Endothelial cell of umbilical vein (primary cell): ENCODE measurements around the gene NOX5. TPM values are rescaled to one million over a fixed set of nuclear protein-coding genes. Genes with fewer than 3 reads are reported as not detected.

Source experiments
- BruUV-seq: library from RNA; stranded (reverse); fragments of 400-500 nt; replicated peaks from 2 replicates; lab custom pipeline; 2021; lab: Mats Ljungman, UMichigan
- CTCF ChIA-PET: fragments of 300-600, 350-600 bp; sonication (Branson Sonifier 250); formaldehyde crosslinking; loops from one replicate; lab custom pipeline; 2021; ENCODE audit warnings: antibody characterized with exemption, inconsistent platforms; lab: Charles Lee
- POLR2A ChIA-PET: fragments of 300-600, 350-600 bp; sonication (Branson Sonifier 250); formaldehyde crosslinking; loops from one replicate; lab custom pipeline; 2021; ENCODE audit warnings: antibody characterized with exemption, inconsistent platforms; lab: Charles Lee
- DNase-seq: peaks from one replicate; pipeline ENCODE4 v3.0.0-alpha.2; 2011; ENCODE audit warnings: low read depth, low spot score
- FAIRE-seq: peaks from 2 replicates; lab custom pipeline; 2011; peaks lifted over from hg19 to GRCh38; lab: Jason Lieb, UNC
- H2AFZ ChIP-seq: 2 replicates; pipeline ENCODE4 v1.6.0; 2012; ENCODE audit warnings: low read depth, low read length, control low read depth, inconsistent platforms
- H3K27ac ChIP-seq: 2 replicates; pipeline ENCODE4 v1.5.1; 2011; ENCODE audit warnings: low read depth, mild to moderate bottlenecking, control low read depth, low read length, moderate library complexity; ENCODE audit not compliant: insufficient read depth
- H3K27me3 ChIP-seq, 2 experiments: 2 replicates each; pipeline versions ENCODE4 v1.6.0 to v1.6.1; 2011; ENCODE audit warnings: low read length in 2 of 2, mixed read lengths in 1 of 2; ENCODE audit not compliant: control insufficient read depth in 2 of 2, insufficient read depth in 2 of 2
- H3K36me3 ChIP-seq, 2 experiments: 2 replicates in 1 of 2; 3 replicates in 1 of 2; pipeline ENCODE4 v1.5.1; 2011; ENCODE audit warnings: low read length in 2 of 2, mild to moderate bottlenecking in 1 of 2, moderate library complexity in 1 of 2; ENCODE audit not compliant: control insufficient read depth in 2 of 2, insufficient read depth in 2 of 2; ENCODE audit errors: extremely low read depth in 1 of 2
- H3K4me1 ChIP-seq: 3 replicates; pipeline ENCODE4 v1.5.1; 2011; ENCODE audit warnings: mild to moderate bottlenecking, low read length; ENCODE audit not compliant: control insufficient read depth, insufficient read depth; ENCODE audit errors: extremely low read depth
- H3K4me2 ChIP-seq: 2 replicates; pipeline ENCODE4 v1.6.1; 2011; ENCODE audit warnings: low read length, control low read depth, mixed read lengths; ENCODE audit not compliant: insufficient read depth
- H3K4me3 ChIP-seq, 3 experiments: fragments of 200-600 bp in 1 of 3; sonication (generic), shearing (Covaris generic) in 1 of 3; replicated peaks in 1 of 3; 2 replicates each; pipeline ENCODE4 v1.5.1; 2011 to 2016; ENCODE audit warnings: control low read depth in 3 of 3, low read length in 3 of 3, mild to moderate bottlenecking in 2 of 3, inconsistent platforms in 1 of 3, low read depth in 1 of 3, moderate library complexity in 1 of 3; ENCODE audit not compliant: insufficient read depth in 1 of 3
- H3K79me2 ChIP-seq: 2 replicates; pipeline ENCODE4 v1.6.0; 2012; ENCODE audit warnings: low read length, inconsistent platforms; ENCODE audit not compliant: control insufficient read depth, insufficient read depth
- H3K9ac ChIP-seq: replicated peaks from 2 replicates; pipeline ENCODE3; 2011; ENCODE audit warnings: low read length, control low read depth; ENCODE audit not compliant: insufficient read depth; ENCODE audit errors: extremely low read depth
- H3K9me1 ChIP-seq: replicated peaks from 3 replicates; pipeline ENCODE4 v1.6.0; 2011; ENCODE audit warnings: mild to moderate bottlenecking, low read length; ENCODE audit not compliant: control insufficient read depth, insufficient read depth; ENCODE audit errors: extremely low read depth
- H3K9me3 ChIP-seq: replicated peaks from 2 replicates; pipeline ENCODE4 v1.5.1; 2012; ENCODE audit warnings: low read length, inconsistent platforms; ENCODE audit not compliant: control insufficient read depth, insufficient read depth
- H4K20me1 ChIP-seq: replicated peaks from 2 replicates; pipeline ENCODE3; 2011; ENCODE audit warnings: mild to moderate bottlenecking, low read length; ENCODE audit not compliant: control insufficient read depth, insufficient read depth; ENCODE audit errors: extremely low read depth
- EZH2 ChIP-seq: IDR thresholded peaks from 2 replicates; pipeline ENCODE4 v1.6.1; 2012; ENCODE audit warnings: borderline replicate concordance, low read depth, mild to moderate bottlenecking, moderate library complexity, low read length, inconsistent platforms; ENCODE audit not compliant: severe bottlenecking
- FOS ChIP-seq: IDR thresholded peaks from 2 replicates; pipeline ENCODE4 v1.6.1; 2011; ENCODE audit warnings: mild to moderate bottlenecking, low read length, moderate library complexity, borderline replicate concordance; ENCODE audit not compliant: insufficient read depth
- GATA2 ChIP-seq: IDR thresholded peaks from 2 replicates; pipeline ENCODE4 v1.7.0; 2011; ENCODE audit warnings: low read depth, mild to moderate bottlenecking, moderate library complexity, mixed read lengths, low read length; ENCODE audit not compliant: insufficient read length, insufficient read depth
- JUN ChIP-seq: IDR thresholded peaks from 2 replicates; pipeline ENCODE4 v1.6.1; 2011; ENCODE audit warnings: borderline replicate concordance, low read depth; ENCODE audit not compliant: insufficient read length, insufficient read depth
- MYC ChIP-seq: IDR thresholded peaks from one replicate; pipeline ENCODE4 v1.6.1; 2011; ENCODE audit warnings: mild to moderate bottlenecking, low read depth, low read length
- POLR2A ChIP-seq: IDR thresholded peaks from 2 replicates; pipeline ENCODE4 v1.6.1; 2012; ENCODE audit warnings: low read depth, mild to moderate bottlenecking, control low read depth, low read length
- POLR2AphosphoS5 ChIP-seq: IDR thresholded peaks from 2 replicates; pipeline ENCODE4 v1.6.1; 2012; ENCODE audit warnings: low read depth, mild to moderate bottlenecking, control low read depth, low read length, moderate library complexity; ENCODE audit not compliant: insufficient read depth
- dilution Hi-C: fragments of 300-500 bp; cut with MboI; formaldehyde crosslinking; loops from one replicate; pipeline ENCODE4 v1.15.0; 2019; ENCODE audit warnings: low sequenced_read_pairs; ENCODE audit not compliant: extremely low pct_ligation_motif_present
- intact Hi-C: fragments of 100-400 bp; cut with micrococcal nuclease; formaldehyde crosslinking; loops from one replicate; pipeline ENCODE4 v1.10.0; 2022
- polyA plus RNA-seq, 4 experiments: library from polyadenylated mRNA; depleted of rRNA in 3 of 4; stranded (reverse) in 3 of 4; unstranded in 1 of 4; fragments of >200 nt; gene quantifications; 2 replicates each; pipeline versions ENCODE4 v1.2.1 to v1.2.3, GENCODE V29; 2011 to 2012; ENCODE audit warnings: missing spikeins in 1 of 4
- total RNA-seq: library from RNA; stranded (reverse); gene quantifications from 2 replicates; pipeline ENCODE4 v1.2.3, GENCODE V29; 2021
- TF ChIP-seq, protein P1 (sequence below): IDR thresholded peaks from 2 replicates; pipeline ENCODE4 v1.6.1; 2011; ENCODE audit not compliant: insufficient read depth, insufficient read length

Gene NOX5
- total and polyA plus RNA-seq, 2 donors (not counting 3 experiments of a cell fraction or from before 2014, with no cell fraction given): 0.08 TPM; not detected in 1

DNA sequence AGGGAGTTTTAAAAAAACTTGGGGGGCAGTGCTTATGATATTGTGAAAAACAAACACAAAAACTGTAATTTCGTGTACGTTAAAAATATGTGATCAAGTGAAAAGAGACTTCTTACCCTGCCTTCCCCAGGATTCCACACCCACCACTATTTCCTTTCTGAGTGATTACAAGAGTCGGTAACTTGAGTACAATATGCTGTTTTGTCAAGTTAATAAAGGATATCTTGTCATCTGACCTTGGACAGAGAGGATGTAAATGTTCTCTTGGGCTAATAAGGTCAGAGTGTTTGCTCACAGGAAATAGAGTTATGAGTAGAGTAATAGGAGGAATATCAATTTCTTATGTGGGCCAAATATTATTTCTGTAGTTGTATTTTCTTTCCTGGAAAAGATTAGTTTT lies 68.1 kb downstream of the NOX5 start:
- Histone ChIP-seq H3K4me1 (peaks cover 34% of the 10 kb centered on the region), H3K9ac (peak overlapping the region; percentile 79), H3K36me3 (no peaks in the 10 kb centered on the region), H3K27ac (peak overlapping the region; percentile 95), H3K4me3 (peak overlapping the region in 1 of 3 experiments; percentile 13), H3K79me2 (no peaks in the 10 kb centered on the region), H2AFZ (no peak overlapping the region), H3K9me3 (no peaks in the 10 kb centered on the region), H3K27me3 (no peaks in the 10 kb centered on the region), H3K4me2 (peak overlapping the region; percentile 68), H3K9me1 (no peaks in the 10 kb centered on the region), H4K20me1 (no peaks in the 10 kb centered on the region)
- BruUV-seq: no TSS peak
- FAIRE-seq (peak; percentile 73), DNase-seq (peak; percentile 68)
- TF ChIP-seq, protein P1, sequence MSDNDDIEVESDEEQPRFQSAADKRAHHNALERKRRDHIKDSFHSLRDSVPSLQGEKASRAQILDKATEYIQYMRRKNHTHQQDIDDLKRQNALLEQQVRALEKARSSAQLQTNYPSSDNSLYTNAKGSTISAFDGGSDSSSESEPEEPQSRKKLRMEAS: no peak
- TF ChIP-seq GATA2 (peak; percentile 92), FOS (peak; percentile 53)
- intact Hi-C loops: loop anchor here (5.0 kb wide), 1 partner anchor 320 kb away; no protein-coding TSS in a partner anchor
- dilution Hi-C loops: no loop called here
- CTCF ChIA-PET: interaction anchor here (1.2 to 2.5 kb wide), 7 partner anchors 10 to 313 kb away, joined by 4 to 18 read pairs (median 7); partner anchors contain the start of gene GLCE
- POLR2A ChIA-PET: interaction anchor here (2.0 kb wide), 1 partner anchor 78 kb away, joined by 12 read pairs; the partner anchor contains the start of gene GLCE

DNA sequence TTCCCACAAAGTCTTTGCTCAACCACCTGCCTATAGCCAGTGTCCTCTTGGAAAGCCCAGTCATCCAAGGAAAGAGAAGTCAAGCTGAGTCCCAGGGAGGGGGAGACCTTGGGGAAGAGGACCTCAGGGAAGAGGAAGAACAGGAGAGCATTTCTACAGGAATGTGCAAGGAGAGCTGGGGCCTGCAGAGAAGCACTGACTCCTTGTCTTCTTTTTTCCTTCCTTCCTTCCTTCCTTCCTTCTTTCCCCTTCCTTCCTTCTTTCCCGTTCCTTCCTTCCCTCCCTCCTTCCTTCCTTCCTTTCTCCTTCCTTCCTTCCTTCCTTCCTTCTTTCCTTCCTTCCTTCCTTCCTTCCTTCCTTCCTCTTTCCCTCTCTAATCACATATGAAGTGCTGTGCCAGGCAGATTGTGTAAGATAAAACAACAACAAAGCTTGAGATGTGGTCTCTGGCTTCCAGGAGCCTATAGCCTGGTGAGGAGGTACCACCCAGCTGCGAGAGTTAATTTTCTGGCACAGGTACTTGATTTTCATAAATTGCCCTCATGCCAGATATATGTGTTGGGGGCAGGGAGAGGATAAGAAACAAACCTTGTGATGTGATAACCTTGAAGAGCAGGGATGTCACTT lies 70.0 kb downstream of the NOX5 start:
- Histone ChIP-seq H3K36me3 (no peaks in the 10 kb centered on the region), H3K27me3 (no peaks in the 10 kb centered on the region), H2AFZ (no peak overlapping the region), H3K79me2 (no peaks in the 10 kb centered on the region), H3K4me1 (peaks cover 34% of the 10 kb centered on the region), H3K9ac (no peak overlapping the region), H3K9me3 (no peaks in the 10 kb centered on the region), H3K27ac (no peak overlapping the region), H4K20me1 (no peaks in the 10 kb centered on the region), H3K4me2 (no peak overlapping the region), H3K9me1 (no peaks in the 10 kb centered on the region), H3K4me3 (no peak overlapping the region)
- TF ChIP-seq POLR2A: no peak
- no peak for TF ChIP-seq POLR2AphosphoS5
- TF ChIP-seq EZH2: no peak
- TF ChIP-seq MYC: no peak
- TF ChIP-seq, protein P1: no peak
- no peak for TF ChIP-seq JUN
- ChIA-PET POLR2A (no interaction called here), CTCF (interaction anchor here (0.6 to 1.4 kb wide), 2 partner anchors 12 to 25 kb away, joined by 3 read pairs; no protein-coding TSS in a partner anchor)
- no TSS peak for BruUV-seq
- FAIRE-seq (no peak), DNase-seq (no peak)
- dilution Hi-C loops (no loop called here), intact Hi-C loops (loop anchor here (5.0 kb wide), 1 partner anchor 322 kb away; no protein-coding TSS in a partner anchor)
